GM18870 (cell line): Measurements from ENCODE around the gene ABHD17B.
"Not testable (repeated sequence)": the region's sequence is repeated elsewhere in the genome, so short reads cannot be mapped to it uniquely, and the experiment has no call there.

Experiments used
- ATAC-seq: cut with Tn5 transposase; IDR thresholded peaks from one replicate; pipeline ENCODE4 v1.9.1; 2021; ENCODE audit warnings: moderate library complexity; ENCODE audit not compliant: unreplicated experiment

The ABHD17B gene

DNA sequence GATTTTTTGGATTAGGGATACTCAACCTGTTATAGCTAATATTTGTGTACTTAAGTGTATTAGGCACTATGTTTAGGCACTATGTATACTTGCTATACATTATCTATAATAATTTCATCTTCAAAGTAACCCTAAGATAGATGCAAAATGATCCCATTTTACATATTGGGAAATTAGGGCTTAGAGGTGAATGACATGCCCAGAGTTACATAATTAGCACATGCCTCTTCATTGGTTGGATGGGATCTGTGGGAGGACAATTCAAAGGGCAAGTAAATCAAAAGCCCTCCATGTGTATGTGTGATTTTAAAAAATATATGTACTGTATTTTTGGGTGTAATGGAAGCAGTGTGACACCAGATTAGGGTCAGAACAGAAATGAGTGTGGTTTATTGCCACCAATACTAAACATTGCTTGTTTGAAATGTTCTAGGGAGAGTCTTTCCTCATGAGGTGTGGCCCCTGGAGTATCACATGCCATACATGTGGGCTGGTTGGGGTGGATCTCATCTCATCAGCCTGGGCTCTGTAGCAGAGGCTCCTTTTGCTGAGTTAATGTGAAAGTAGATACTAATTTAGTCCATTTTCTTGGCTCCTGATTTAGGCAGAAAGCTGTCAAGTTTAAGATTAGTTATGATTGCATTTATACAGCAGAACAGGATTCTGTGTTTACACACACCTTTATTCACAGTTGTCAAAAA lies 6.0 kb upstream of the ABHD17B start:
- peak; percentile 84 for ATAC-seq

DNA sequence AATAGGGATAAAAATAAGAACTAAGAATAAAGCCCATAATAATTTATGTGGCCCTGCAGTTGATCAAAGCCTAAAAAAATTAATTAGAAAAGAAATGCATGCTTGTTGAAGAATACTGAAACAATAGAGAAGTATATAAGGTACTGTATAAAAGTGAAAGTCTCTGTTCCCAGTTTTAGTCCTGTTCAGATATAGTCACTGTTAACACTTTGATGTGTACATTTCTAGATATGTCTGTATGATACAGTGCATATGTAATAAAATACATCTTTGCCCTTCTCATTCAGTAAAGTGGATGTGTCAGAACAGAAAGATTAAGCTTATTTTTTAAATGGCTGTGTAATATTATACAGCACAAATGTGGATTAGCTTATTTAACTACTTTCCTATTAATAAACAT lies 4.5 kb upstream of the ABHD17B start:
- ATAC-seq, result no peak

DNA sequence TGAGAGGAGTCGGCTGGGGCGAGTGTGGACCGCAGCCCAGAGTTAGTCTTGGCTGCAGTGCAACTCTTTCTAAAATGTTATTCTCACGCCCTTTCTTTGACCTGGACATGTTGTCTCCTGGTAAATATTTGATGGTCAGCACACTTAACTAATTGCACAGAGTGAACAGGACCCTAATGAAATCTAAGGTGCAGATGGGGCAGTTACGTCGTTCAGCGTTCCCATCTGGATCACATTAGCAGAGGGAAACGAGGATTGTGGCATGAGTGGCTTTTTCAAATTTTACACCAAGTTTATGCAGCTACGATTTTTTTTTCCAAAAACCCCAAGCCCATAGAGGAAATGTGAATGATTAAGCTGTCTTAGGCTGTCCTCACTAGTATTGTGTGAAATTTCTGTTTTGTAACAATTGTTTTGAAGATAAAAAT lies 929 bp upstream of the ABHD17B start:
- no peak for ATAC-seq

DNA sequence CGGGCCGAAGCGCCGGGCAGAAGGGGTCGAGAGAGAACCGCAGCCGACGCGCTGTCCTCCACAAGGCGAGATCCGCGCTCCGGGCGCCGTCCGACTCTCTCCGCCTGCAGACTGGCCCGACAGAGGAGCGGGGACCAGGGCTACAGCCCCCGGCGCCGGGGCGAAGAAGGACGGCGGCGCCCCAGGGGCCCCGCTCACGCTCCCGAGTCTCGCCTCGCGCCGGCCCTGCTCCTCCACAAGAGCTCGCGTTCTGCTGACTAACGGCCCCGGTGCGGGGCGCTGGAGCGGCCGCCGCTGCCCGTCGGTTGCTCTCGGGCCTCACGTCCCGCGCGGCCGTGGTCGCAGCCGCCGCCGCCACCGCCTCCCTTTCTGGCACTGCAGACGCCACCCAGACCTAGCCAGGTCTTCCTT lies 338 bp downstream of the ABHD17B start:
- peak; percentile 21 for ATAC-seq

DNA sequence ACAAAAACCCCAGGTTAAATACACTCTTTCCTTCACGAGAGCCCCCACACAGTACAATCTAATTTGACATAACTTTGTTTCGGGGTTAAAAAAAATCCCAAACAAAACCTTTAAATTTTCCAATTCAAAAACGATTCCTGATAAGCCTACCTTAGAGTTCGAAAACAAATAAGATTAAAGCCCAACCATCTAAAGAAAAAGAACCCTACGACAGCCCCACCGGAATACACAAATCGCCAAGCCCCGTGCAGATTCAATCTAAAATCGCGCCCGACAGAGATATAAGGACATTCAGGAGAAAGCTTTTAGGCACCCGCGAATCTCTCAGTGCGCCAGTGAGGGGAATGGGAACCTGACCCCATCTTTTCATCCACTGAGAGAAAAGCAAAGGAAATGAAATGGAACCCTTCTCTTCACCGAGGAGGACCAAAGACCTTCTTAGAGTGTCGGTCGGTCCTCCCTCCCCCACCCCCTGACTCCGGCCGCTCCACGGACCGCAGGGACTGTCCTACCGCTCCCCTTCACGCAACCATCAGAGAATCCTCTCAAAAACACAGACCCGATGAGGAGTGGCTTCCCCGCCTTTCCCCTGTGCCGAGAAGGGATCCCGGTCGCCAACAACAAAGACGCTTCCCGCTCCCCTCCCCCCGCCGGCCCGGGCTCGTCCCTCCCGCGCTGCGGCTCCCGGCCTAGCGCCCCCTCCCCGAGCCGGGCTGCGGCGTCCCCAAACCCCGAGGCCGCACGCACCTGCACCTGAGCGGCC lies 925 bp downstream of the ABHD17B start:
- ATAC-seq, result no peak

DNA sequence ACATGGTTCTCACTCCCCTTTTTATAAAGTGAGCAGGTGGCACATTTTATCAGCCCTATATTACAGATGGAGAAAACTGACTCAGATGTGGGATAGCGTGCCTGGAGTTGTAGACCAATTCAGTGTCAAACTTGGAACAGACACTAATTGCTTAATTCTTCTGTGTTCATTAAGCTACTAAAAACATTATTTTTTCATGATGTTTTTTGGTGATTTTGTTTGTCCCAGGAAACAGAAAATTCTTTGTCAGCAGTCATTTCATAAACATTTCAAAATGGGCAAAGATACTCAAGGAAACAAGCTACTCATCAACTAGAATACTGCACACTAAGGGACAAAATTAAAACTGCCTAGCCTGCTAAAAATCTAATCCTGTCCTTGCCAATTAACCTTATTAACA lies 2.2 kb downstream of the ABHD17B start:
- no peak for ATAC-seq

DNA sequence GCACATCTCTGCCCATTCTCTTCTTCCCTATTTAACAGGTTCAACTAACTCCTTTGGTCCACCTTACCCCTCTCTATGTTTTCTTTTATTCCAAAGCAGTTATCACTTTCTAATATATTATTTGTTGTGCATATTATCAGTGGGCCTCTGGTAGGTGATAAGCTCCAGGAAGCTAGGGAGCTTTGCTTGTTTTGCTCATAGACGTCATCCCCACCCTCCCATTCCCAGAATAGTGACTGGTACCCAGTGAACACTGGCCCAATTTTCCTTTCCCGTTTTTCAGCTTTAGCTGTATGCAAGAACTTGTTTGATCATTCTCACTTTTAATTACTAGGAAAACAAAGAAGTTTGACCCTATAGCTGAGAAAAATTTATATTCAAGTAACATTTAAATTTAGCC lies 6.9 kb downstream of the ABHD17B start:
- ATAC-seq, result no peak

DNA sequence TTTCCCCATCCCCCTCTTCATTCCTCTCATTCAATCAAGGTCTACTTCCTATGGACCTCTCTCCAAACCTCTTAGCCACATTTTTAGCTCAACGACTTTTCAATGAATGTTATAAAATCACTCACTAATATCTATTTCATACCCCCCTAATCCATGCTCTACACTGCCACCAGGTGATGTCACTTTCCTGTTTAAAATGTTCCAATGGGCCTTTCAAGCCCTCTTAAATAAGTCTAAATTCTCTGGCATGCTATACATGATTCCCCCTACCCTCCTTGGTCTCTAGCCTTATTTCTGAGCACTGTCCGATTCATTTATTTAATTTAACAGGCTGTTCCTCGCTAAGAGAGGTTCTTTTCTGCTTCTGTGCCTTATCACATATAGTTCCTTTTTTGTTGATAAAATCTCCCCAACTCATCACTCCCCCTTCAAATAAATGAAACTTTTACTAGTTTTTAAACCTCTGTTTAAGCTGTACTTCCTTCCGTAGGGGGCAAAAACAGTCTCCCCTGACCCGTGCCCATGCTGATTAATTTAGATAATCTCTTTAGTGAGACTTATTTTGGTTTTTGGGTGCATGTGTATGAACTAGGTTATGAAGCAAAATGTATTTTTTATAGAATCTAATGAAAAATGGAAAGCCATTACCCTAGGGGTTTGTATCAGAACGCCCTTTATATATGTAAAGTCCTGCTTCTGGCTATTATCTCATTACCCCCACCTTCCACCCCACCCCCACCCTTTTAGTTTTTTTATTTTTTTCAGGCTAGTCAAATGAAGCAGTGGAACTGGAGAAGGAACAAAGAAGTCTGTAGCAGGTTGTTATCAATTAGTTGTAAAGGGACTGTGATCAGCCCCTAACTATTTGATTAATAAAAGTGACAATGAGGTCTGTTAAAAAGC lies 9.0 kb downstream of the ABHD17B start:
- no peak for ATAC-seq

DNA sequence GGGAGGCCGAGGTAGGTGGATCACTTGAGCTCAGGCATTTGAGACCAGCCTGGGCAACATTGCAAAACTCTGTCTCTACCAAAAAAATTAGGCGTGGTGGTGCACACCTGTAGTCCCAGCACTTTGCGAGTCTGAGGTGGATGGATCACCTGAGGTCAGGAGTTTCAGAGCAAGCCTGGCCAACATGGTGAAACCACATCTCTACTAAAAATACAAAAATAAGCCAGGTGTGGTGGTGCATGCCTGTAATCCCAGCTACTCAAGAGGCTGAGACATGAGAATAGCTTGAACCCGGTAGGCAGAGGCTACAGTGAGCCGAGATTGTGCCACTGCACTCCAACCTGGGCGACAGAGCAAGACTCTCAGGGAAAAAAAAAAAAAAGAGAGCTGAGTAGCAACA lies 12.2 kb downstream of the ABHD17B start:
- not testable (repeated sequence) for ATAC-seq

DNA sequence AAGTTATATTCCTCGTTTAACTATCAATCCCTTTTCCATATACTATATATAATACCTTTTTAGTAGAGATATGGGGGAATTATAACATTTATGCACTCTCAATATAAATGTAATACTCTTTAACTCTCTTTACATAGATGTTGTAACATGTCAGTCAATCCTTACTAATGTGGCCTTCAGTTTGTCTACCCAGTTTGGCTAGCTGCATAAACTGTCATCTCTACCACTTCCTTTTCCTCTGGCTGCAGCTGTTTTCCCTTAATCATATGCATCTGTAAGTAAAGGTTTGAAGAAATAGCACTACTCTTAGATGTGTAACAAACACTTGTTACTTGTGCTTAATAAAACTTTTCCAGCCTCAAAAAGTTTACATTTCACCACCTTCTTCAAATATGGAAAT lies 13.4 kb downstream of the ABHD17B start:
- peak; percentile 62 for ATAC-seq

DNA sequence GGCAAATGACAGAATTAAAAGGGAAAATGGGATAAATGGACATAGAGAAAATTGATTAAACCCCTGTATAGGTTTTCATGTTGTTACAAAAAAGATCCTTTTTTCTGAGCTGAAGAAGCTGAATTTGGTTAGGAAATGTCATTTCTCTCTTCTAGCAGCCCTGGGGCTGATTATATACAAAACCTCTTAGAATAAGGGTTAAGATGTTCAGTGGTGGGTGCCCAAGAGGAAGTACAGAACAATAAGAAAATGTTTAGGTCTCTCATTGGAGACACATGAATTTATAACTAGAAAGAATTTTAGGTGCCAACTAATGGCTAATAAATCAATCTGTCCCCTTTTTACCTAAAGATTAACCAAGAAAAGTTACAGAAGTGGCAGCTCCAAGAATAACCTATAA lies 14.2 kb downstream of the ABHD17B start:
- ATAC-seq, result no peak

DNA sequence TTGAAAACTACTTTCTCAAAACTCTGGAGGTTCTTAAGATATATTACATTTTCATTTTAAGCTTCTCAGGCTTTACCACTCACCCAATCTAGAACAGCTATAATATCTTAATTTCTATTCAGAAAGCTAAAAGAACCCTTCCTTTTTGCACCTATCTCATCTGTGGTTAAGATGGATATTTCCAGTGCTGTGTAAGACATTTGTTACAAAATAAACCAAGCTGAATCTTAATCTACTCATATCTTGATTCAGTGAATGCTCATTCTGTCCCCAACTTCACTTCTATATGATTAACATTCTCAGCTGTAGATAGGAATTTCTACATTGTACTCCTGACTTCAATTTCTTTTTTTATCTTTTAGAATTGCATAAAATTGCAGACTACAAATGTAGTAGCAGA lies 15.0 kb downstream of the ABHD17B start:
- no peak for ATAC-seq

DNA sequence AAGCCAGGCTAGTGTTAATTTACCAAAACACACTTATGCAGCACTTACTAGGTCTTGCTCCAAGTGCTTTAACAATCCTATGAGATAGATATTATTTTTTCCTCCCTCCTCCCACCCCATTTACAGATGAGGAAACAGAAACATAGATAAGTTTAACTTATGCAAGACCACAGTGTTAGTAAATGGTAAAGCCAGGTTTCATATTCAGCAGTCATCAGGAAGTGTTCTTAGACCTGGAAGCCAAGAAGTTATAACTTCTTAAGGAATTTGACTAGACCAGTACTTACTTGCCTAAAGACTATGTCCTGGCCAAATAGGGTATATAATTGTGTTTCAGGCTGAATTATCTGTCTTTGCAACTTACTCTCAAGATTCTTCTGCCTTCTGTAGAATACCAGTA lies 15.9 kb downstream of the ABHD17B start:
- peak; percentile 51 for ATAC-seq

DNA sequence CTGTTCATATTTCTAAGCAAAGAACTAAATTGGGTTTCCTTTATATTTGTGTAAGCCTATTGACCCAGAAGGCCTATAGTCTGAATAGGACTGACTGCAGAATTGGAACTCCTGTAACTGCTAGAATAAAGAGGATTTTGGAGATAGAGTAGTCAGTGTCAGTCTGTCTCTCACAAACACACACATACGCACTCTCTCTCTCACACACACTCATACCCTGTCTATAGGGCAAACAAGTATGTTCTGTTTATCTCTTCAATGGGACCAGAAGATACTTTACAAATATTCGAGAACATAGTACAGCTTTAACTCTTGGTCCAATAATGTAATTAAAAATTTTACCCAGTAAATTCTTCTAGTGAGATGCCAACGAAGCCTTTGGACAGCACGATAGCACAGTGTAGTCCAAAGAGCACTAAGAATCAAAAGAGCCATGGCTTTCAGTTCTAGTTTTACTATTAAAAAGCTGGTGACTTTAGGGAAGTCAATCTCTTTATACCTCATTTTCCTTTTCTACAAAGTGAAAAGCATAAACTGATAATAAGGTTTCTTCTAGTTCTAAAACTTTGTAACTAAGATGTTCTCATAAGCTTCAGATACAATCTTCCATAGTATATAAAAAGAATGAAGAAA lies 19.3 kb downstream of the ABHD17B start:
- ATAC-seq, result no peak

DNA sequence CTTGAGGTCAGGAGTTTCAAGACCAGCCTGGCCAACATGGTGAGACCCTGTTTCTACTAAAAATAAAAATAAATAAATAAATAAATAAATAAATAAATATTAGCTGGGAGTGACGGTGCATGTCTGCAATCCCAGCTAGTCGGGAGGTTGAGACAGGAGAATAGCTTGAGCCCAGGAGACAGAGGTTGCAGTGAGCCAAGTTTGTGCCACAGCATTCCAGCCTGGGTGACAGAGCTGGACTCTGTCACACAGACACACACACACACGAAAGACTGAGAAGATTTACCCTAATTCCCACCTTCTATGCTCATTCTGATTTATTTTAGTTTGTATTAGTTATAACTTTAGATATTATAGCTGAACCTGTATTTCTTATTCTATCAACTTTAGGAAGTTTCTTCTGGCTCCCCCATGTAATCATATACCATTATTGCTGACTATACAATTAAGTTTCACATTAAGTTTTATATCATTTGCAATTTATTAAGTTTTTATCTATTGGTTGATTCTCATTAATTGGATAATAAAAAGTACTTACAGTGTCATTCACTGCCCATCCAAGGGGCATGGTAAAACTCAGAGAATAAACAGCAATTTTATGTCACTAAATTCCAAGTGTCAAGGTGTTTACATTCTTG lies 20.8 kb downstream of the ABHD17B start:
- no peak for ATAC-seq

DNA sequence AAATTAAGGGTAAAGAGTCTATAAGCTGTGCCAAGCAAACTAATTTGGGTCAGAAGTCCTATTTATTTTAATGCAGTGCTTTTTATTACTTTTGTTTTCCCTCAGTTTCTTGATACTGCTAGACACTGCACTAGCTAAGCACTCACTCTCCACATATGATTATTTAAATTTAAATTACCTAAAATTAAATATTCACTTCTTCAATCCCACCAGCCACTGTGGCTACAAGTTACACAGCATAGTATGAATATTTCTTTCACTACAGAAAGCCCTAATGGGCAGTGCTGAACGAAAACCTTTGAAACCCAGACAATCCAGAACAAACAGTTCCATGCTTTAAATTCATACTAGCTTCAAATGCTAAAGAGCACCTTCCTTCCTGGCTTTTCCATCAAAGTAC lies 23.6 kb downstream of the ABHD17B start:
- ATAC-seq, result no peak

DNA sequence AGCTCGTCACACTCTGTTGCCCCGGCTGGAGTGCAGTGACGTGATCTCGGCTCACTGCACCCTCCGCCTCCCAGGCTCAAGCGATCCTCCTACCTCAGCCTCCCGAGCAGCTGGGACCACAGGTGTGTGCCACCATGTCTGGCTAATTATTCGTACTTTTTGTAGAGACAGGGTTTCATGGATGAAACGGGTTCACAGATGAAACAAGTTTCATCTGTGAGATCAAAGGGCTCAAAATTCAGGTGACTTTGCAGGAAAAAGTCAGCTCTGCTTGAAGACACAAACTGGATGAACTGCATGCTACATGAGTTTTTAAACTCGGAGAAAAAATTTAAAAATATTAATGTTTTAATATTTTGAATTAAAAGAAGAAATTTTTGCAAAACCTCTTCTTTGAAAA lies 24.5 kb downstream of the ABHD17B start:
- no peak for ATAC-seq

DNA sequence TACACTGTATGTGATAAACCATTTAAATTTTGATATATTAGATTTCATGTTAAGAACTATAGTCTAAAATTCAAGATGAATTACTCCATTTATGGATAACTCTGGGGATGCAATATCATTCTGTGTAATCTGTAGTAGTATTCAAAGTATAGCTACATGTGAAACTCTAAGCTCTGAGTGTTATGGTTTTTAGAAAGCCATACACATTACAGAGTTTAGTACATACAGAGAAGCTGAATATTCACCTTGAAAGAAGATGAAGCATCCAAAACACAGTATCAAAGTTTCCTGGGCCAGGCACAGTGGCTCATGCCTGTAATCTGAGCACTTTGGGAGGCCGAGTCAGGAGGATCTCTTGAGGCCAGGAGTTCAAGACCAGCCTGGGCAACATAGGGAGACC lies 25.0 kb downstream of the ABHD17B start:
- ATAC-seq, result no peak

DNA sequence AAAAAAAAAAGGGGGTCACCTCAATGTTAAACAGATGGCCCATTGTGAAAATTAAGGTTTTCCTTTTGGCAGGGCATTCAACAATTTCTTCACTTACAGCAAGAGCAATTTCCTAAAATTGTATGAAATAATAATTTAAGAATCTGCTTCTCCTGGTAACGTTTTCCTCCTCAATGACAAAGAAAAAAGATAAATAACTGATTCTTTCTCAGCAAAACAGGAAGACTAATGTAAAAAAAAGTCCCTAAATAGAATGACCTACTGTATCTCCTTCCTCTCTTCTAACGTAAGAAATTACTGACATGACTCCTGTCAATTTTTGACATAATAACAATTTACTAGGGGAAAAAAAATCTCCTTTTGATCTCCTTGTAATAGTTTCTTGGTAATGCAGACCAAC lies 25.5 kb downstream of the ABHD17B start:
- ATAC-seq, result no peak

DNA sequence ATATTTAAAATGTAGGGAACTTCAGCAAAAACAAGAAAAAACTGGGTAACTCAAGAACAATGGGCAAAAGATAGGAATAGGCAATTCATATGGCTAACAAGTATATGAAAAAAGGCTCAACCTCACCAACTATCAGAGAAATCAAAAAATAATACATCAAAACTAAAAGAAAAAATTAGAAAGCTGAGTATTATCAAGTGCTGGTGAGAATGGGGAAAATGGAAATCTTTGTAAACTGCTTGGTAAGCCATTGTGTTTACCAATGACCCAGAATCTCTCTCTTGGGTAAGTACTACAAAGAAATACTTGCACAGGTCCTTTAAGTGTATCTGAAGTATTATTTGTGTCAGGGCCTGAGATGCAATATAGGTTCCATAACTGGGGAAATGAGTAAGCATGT lies 27.0 kb downstream of the ABHD17B start:
- ATAC-seq, result no peak
